Hematopoietic multipotent progenitor cell treated with erythropoietin and hydrocortisone succinate and interleukin-3 and kit ligand, for 17 days (in vitro differentiated cells): ENCODE results near the gene KIAA2012.

ENCODE experiments used
- DNase-seq: peaks from one replicate; pipeline ENCODE4 v3.0.0-alpha.2; 2015; ENCODE audit warnings: low spot score

KIAA2012 gene

DNA sequence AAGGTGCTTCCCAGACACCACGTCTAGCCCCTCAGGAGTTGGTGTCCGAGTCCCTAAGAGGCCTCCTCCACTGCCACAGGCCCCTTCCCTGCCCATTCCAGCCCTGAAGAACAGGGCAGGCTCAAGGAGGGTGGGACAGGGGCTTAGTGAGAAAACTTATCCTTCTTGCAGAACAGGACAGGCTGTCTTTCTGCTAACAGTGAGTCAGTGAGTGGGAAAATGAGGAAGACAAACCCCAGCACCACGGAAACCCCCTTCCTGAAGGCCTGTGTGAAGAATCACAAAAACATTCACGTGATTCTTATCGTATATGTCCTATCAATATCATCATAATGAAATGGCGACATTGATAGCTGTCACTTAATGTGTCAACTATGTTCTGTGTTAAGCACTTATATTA is 29.6 kb upstream of the KIAA2012 start:
- DNase-seq, result no peak

GRCh38 chr2:202044777-202045176 is 28.3 kb upstream of the KIAA2012 start:
- no peak for DNase-seq

DNA sequence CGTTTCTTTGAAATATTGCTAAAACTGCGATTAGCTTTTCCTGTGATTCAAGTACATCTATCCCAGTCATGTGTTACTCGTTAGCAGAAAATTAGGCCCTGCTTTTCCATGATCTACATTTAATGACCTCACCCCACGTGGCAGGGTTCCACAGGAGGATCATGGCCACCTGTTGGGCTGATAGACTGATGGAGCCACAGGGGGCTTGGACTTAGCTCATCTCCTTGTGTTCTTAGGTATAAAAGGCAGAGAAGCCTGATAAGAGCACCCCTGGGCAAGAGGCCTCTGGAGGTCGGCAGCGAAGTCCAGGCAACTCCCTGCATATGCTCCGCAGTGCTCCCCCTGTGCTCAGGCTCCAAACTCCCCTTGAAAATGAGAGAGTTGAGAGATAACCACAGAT is 26.5 kb upstream of the KIAA2012 start:
- DNase-seq, result no peak

- no peak for DNase-seq
Measured at GRCh38 chr2:202049092-202049728, 23.8 kb upstream of the KIAA2012 start.

- no peak for DNase-seq
Measured at GRCh38 chr2:202049840-202050239, 23.2 kb upstream of the KIAA2012 start.

- no peak for DNase-seq
Measured at GRCh38 chr2:202050652-202051051, 22.4 kb upstream of the KIAA2012 start.

- no peak for DNase-seq
Measured at GRCh38 chr2:202051499-202052161, 21.4 kb upstream of the KIAA2012 start.

DNA sequence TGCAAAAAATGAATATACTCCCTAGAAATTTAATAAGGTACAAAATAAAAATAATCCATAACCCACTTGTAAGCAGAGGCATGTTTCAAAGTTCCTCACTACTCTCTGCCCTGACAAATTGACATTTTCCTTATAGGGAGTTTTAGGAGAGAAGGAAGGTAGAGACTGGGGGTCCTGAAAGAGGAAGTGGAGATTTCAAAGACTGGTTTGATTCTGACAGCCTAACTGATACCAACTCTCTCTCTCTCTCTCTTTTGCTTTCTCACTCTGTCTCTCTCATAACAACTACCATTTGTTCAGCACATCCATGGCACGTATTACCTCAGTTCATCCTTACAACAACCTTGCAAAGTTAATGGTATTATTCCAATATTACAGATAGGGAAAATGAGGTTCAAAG is 20.8 kb upstream of the KIAA2012 start:
- DNase-seq, result no peak

GRCh38 chr2:202054679-202055078 is 18.4 kb upstream of the KIAA2012 start:
- DNase-seq, result no peak

DNA sequence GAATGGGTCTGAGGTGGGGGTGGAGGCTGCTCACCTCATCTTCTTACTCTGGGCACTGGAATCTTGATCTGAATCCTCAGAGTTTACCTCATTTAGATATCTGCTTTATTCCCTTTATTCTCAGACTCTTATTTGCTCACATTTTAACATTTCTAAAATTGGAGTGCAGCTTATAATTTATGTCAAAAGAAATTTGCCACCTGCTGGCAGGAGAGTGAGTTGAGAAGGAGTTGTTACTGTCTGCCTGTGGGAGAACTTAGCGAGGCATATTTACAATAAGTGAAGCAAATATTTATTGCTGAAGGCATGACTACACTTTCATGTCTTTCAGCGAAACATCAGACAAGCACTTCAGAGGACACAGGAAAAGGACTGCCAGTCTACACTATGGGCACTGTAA is 16.4 kb upstream of the KIAA2012 start:
- no peak for DNase-seq

DNA sequence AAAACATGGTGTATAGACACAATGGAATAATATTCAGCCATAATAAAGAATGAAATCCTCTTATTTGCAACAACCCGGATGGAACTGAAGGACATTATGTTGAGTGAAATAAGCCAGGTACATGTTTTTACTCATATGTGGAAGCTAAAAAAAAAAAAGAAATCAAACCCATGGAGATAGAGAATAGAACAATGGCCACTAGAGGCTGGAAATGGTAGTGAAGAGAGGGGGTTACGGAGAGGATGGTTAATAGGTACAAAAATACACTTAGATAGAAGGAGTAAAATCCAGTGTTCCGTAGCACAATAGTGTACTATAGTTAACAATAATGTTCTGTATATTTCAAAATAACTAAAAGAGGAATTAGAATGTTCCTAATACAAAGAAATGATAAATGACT is 12.8 kb upstream of the KIAA2012 start:
- no peak for DNase-seq

GRCh38 chr2:202061695-202062094 is 11.4 kb upstream of the KIAA2012 start:
- DNase-seq, result no peak

GRCh38 chr2:202064171-202064880 is 8.7 kb upstream of the KIAA2012 start:
- DNase-seq, result no peak

DNA sequence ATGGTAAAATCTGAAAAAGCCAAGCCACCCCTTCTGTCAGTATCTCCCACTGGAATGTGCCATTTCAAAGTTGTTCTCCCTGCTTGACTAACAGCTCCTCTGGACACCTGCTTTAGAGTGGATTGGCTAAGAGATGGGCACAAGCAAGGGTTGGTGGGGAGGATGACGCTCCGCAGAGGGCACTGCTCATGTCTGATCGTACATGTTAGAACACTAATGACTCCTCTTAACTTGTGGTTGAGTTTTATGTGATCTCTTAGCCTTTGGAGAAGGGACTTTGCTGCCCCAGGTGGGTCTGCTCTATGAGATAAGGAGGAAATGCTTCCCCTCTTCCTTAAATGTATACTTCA is 8.2 kb upstream of the KIAA2012 start:
- no peak for DNase-seq

GRCh38 chr2:202065876-202066275 is 7.2 kb upstream of the KIAA2012 start:
- DNase-seq, result no peak

GRCh38 chr2:202066875-202067274 is 6.2 kb upstream of the KIAA2012 start:
- DNase-seq, result no peak

DNA sequence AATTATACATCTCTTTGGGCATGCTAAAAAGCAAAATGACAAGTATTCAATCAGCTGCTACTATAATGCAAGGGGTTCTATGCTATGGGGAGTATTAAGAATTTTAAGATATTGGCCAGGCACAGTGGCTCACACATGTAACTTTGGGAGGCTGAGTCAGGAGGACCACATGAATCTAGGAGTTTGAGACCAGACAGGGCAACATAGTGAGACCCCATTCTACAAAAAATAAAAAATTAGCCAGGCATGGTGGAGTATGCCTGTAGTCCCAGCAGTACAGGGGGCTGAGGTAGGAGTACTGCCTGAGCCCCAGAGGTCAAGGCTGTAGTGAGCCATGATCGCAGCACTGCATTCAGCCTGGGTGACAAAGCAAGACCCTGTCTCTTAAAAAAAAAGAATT is 5.5 kb upstream of the KIAA2012 start:
- no peak for DNase-seq

DNA sequence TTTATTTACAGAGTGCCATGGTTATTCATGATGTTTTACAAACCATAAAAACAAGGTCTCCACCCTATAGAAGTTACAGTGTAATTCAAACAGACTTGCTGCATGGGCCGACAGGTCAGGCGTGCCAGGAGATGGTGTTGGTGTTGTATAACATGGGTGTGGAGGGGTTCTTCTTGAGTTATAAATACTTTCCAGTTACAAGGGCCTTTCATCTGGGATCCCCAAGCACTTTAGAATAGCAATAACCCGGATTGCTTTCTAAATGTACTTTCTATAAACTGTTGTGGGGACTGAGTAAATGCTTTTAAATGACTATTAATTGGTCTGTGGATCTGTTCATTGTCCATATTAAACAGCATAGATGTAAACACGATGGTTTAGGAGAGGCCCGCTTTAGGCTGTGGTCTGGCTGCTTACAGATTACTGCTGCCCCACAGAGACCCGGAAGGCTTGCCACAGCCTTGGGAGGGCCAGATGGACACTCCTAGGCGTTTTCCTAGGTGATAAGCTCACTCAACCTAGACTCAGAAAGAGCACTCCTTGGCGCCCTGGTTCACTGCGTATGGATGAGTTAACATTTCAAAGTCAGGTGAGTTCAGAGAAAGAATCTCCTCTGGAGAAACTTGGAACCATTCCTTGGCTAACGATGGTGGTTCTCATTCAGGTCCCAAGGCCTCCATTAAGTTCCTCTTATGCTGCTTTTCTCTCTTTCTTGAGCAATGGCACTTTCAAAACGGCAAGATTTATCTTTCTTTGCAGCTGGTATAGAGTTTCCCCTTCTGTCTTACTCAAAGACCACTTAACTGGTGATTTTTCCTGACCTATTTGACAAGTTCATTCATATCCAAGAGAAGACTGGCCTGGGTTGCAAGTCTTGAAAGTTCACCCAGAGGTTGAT is 3.6 kb upstream of the KIAA2012 start:
- DNase-seq, result peak; percentile 34

- DNase-seq, result no peak
Measured at GRCh38 chr2:202071107-202071506, 1.9 kb upstream of the KIAA2012 start.

- DNase-seq, result no peak
Measured at GRCh38 chr2:202072226-202072625, 829 bp upstream of the KIAA2012 start.

DNA sequence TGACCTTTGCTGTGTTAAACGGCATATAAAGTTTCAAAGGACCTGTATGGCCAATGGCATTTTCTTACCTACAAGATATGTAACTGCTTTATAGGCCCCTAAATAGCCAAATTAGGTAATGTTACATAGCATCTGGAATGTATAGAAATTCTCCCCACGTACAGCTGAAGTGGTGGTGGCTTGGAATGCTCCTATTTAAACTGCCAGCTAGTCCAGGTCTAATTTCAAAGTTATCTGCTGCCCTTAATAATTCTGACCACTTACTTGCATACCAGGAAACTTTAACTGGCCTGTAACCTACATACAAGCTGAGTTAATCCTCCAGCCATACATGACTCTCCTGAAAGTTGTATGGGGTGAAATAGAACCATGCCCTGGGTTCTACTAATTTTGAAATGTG is 1.3 kb downstream of the KIAA2012 start:
- no peak for DNase-seq

GRCh38 chr2:202079310-202079709 is 6.3 kb downstream of the KIAA2012 start:
- no peak for DNase-seq

- no peak for DNase-seq
Measured at GRCh38 chr2:202084265-202084664, 11.2 kb downstream of the KIAA2012 start.
